ENCODE measurements around the gene PLCB2.

Gene PLCB2

DNA sequence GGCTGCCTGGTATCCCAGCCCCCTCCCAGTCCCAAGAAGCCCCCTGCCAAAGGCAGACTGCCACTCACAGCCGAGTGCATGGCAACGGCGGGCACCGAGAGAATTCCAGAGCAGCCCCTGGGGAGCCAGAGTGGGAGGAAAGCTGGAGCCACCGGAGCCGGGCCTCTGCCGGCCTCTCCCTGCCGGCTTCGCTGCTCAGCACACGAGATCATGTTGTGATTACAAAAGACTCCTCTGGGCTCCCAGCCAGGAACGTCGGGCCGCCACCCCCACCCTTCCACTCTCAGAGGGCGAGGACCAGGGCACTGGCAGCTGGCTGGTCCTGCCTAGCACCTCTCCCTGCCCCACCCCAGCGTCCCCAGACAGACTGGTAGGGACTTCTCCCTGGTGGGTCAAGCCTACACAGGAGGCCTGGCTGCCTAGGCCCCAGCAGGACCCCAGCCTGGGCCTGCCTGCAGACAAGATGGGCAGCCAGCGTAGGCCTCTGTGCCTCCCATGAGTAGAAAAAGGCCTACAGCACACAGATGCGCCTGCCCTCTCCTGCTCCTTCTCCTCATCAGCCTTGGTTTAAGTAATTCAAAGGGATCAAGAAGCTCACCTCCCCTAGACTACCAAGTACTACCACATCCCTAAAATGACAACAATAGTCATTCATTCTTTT is 33.1 kb upstream of the PLCB2 start, which contains the start of gene CCDC9B:
Gene CCDC9B, minus strand, starts transcription at position 200 of the 661 bp plus-strand sequence. Its CDS starts 120 bp downstream, at position 80.
- DNase-seq: peak; percentile 80

- DNase-seq: peak; percentile 63
Observed at GRCh38 chr15:40340038-40340739, 32.5 kb upstream of the PLCB2 start.

DNA sequence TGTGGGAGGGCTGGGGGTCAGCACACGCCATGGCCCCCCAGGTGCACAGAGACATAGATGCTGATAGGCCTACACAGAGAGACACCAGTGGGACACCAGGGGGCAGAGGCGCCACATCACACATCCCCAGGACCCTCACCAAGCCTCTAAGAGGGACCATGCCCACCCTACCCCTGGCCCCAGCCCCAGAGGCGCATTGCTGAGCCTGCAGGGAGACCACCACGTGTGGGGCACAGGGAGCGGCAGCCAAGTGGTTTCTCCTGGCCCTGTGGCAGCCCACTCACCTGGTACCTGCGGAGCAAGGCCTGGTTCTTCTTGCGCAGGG is 31.8 kb upstream of the PLCB2 start:
- DNase-seq: no peak

GRCh38 chr15:40338921-40339620 is 31.3 kb upstream of the PLCB2 start:
- DNase-seq: no peak

DNA sequence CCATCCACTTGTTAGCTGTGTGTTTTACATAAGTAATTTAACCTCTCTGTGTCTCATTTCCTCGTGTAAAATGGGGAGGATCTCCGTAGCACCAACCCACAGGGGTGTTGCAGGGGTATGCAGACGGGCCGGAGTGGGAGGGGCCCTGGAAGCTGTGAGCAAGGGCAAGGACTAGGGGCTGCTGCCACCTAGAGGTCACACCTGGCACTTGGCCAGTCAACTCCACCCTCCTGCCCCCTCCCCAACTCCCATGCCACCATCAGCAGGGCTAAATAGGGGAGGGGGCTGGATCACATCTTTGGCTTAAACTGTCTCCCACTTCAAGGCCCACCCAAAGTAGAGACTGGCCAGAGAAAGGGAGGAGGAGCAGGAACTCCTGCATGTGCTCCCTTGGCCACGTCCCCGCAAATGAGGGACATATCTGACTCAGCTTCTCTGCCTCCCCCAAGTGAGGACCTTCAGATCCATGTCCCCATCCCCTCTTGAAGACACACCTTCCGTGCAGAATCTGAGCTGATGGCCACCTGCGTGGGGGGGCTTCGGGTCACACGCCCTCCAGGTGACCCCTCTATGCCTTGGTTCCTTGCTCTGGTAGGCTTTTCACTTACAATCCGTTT is 30.4 kb upstream of the PLCB2 start:
- DNase-seq: peak; percentile 88

DNA sequence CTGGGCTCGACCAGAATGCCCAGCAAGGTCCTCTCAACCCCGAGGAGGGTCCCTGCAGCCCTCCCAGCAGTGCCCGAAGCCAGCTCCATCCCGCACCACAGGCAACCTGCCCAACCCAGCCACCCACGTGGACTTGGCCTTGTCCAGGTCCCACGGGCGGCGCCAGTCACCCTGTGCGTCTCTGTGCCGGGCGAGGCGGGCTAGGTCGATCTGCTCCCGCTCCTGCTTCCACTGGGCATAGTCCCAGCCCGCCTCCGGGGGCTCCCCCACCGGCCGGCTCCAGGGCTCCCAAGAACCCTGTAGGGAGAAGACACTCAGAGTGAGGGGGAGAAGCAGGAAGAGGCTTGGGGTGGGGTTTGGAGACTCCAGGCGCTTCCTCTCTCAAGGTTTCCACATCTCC is 29.9 kb upstream of the PLCB2 start:
- no peak for DNase-seq

DNA sequence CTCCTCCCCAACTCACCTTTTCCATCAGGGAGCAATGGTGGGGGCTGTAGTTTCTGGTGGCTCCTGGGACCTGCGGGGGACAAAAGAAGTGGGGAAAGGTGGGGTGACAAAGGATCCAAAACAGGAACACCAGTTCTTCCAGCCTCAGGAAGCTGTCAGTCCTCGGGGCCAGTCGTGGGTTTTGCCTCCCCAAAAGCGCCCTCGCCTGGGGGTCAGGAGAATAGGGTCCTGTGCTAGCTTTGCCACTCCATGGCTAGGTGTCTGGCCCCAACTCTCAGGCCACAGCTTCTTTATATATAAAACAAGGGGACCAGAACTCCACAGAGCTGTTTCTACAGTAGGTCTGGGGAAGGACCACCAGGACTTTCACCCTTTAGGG is 29.0 kb upstream of the PLCB2 start:
- DNase-seq: no peak

DNA sequence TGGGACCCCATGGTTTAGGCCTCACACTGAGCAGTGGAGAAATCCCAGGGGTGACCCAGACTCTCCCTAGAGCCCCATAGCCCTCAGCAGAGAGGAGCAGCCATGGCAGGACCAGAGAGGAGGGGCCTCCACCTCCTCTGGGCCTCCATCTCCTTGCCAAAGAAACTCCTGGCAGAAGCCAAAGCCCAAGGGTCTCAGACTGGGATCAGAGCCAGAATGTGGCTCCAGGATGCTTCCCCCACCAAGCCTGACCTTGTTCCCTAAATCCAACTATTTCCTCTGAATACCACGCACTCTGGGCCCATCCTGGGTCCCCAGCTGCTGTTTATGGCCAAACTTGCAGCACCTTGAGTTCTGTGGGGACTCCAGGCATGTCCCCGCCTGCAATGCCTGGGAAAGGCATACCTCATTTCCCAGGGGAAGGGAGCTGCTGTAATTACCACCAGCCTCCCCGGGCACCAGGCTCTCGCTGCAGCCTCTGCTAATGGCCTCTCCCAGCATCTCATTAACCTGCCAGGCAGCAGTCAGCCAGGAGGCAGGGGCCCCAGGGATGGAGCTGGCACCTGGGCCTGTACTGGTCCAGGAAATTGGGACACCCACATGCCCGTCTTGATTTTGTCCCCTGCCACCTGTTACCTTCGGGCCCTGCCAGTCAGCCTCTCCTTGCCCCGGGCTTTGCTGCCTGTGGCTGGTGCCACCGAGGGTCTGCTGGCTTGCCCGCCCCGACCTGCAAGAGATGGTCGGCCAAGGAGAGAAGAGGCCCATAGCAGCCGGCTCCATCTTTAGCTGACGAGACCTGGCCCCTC is 28.4 kb upstream of the PLCB2 start:
- DNase-seq: no peak

- DNase-seq: no peak
Observed at GRCh38 chr15:40334941-40335795, 27.4 kb upstream of the PLCB2 start.

GRCh38 chr15:40334541-40334940 is 26.8 kb upstream of the PLCB2 start:
- no peak for DNase-seq

DNA sequence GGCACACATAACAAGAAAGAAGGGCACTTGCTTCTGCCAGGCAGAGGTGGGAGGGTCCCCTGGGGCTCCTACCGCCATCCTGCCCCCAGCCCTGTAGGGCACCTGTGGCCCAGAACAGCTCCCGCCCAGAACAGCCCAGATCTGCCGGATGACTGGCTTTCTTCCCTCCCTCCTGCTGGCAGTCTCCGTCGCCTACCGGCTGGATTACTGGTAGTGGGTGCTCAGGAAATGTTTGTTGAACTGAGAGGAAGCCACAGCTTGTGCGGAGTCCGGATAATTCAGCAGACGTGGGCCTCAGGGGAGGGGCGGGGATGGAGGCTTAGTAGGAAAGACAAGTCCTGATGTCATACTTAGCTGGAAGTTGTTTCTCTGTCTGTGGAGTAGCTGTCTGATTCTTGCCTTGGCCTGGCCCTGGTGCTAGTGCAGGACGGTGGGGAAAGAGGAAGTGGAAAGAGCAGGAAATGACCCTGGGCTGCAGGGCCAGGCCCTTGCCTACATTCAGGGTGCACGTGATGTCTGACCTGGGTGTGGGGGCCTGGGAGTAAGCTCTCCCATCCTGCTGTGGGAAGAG is 26.3 kb upstream of the PLCB2 start:
- DNase-seq: peak; percentile 76

- DNase-seq: no peak
Observed at GRCh38 chr15:40332113-40332781, 24.5 kb upstream of the PLCB2 start.

- DNase-seq: no peak
Observed at GRCh38 chr15:40331637-40332036, 23.9 kb upstream of the PLCB2 start.

GRCh38 chr15:40331026-40331425 is 23.3 kb upstream of the PLCB2 start:
- DNase-seq: no peak

DNA sequence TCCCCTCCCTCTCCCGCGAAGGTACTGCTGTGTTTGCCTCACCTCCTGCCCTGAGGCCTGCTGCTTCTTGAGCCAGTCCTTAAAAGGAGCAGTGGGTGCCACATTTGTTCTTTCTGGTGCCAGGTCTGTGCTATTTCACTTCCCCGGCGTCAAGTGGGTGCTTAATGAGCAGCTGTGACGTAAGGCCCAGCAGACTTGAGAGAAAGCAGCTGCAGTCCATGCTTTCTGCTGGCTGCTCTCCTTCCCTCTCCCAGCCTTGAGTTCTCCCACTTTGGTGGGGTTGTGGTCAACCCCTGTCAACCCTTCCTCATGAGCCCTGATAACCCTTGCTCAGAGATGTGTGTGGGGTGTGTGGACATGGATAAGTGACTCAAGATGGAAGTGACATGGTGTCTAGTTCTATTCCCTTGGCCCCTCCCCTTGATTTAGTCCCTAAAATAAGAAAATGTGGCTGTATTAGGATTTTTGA is 22.7 kb upstream of the PLCB2 start:
- no peak for DNase-seq

GRCh38 chr15:40329804-40330203 is 22.1 kb upstream of the PLCB2 start:
- DNase-seq: no peak

DNA sequence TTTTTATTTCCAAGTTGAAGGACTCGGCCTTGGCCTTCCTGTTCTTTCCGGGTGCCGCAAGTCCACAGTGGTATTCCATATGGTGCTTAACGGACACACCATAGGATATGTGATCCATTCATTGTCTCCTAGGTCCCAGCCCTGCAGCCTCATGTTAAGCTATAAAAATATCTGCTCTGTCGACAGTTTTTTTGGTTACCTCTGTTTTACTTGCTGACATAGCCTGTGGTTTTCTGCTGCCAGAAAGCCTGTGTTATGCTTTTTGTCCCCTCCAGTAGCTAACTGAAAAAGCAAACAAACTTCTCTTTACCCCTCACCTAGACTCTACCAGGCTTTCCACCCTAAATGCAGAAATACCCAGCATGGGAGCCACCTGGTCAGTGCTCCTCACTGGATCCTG is 21.0 kb upstream of the PLCB2 start:
- DNase-seq: no peak

DNA sequence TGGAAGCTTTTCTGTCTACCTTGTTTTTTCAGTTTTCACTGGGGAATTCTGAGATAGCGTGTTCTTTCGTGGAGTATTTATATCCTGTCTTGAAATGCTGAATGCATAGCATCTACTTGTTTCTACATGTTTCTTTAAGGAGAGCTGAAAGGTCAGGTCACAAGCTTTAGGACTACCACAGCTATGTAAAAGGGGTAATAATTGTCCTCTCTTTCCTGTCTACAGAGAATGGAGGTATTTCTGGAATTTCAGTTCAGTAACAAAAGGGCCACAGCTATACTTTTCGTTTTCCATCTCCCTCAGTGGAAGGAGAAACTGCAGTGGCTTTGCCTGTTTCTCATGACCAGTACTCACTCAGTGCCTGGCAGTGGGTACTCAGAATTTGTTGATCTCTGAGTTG is 20.4 kb upstream of the PLCB2 start:
- no peak for DNase-seq

GRCh38 chr15:40327457-40327856 is 19.7 kb upstream of the PLCB2 start:
- no peak for DNase-seq

DNA sequence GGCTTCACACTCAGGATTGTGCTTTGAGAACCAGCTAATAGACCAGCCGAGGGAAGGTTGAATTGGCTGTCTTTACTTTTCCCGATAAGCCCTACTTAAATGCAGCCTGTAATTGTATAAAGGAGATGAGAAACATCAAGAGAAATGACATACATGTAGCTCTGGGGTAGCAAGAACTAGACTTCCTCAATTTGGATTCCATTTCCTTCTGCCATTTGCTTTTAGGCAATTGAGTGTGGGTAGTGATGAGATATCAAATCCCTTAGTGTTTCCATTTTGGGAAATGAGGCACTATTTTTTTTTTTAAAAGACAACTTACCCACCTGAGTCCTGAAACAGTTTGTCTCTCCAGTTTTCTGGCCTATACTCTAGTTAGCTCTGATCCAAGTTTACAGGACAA is 18.0 kb upstream of the PLCB2 start:
- no peak for DNase-seq

DNA sequence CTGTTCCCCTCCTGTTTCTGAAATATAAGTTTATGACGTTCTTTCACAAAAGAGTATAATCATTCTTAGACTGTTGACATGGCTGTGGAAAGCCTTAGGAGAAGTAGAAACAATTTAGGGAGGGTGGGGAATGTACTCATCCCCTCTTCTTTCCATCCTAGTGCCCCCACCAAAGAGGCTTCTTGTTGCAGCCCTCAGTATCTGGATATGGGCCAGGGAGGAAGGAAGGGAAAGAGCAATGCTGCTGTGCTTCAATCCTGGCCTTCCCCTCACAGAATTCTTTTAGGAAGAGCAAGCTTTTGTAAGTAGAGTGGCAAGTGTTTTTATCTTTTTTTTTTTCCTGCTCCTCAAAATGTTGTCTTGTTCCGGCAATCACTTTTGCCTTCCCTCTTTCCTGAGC is 17.5 kb upstream of the PLCB2 start:
- no peak for DNase-seq

All from eye (tissue), 1 donor.